ENCODE results near the gene SIGLEC1.

SIGLEC1 gene

GRCh38 chr20:3744037-3744436 lies 31.6 kb upstream of the SIGLEC1 start:
- DNase-seq: no peak

- no peak for DNase-seq
Measured at GRCh38 chr20:3743251-3743650, 30.9 kb upstream of the SIGLEC1 start.

- DNase-seq: no peak
Measured at GRCh38 chr20:3741836-3742458, 29.5 kb upstream of the SIGLEC1 start.

- DNase-seq: no peak
Measured at GRCh38 chr20:3740615-3741301, 28.4 kb upstream of the SIGLEC1 start.

- DNase-seq: no peak
Measured at GRCh38 chr20:3739926-3740451, 27.6 kb upstream of the SIGLEC1 start.

- no peak for DNase-seq
Measured at GRCh38 chr20:3739054-3739925, 26.9 kb upstream of the SIGLEC1 start.

- DNase-seq: no peak
Measured at GRCh38 chr20:3738111-3739053, 26.0 kb upstream of the SIGLEC1 start.

- no peak for DNase-seq
Measured at GRCh38 chr20:3735768-3736167, 23.4 kb upstream of the SIGLEC1 start.

- no peak for DNase-seq
Measured at GRCh38 chr20:3734111-3734843, 21.9 kb upstream of the SIGLEC1 start.

- no peak for DNase-seq
Measured at GRCh38 chr20:3733119-3733995, 21.0 kb upstream of the SIGLEC1 start.

- DNase-seq: no peak
Measured at GRCh38 chr20:3732327-3733118, 20.1 kb upstream of the SIGLEC1 start, which contains the start of gene HSPA12B. Gene HSPA12B, plus strand, starts transcription at chr20:3732685. Its CDS starts 5,990 bp downstream, at chr20:3738675.

GRCh38 chr20:3731944-3732326 lies 19.5 kb upstream of the SIGLEC1 start:
- no peak for DNase-seq

GRCh38 chr20:3730803-3731672 lies 18.6 kb upstream of the SIGLEC1 start:
- DNase-seq: no peak

GRCh38 chr20:3729811-3730540 lies 17.6 kb upstream of the SIGLEC1 start:
- DNase-seq: peak in 3 of 4 experiments; percentile 30 to 54 (median 54)

- DNase-seq: no peak
Measured at GRCh38 chr20:3729378-3729777, 17.0 kb upstream of the SIGLEC1 start.

GRCh38 chr20:3728876-3729275 lies 16.5 kb upstream of the SIGLEC1 start:
- DNase-seq: no peak

- DNase-seq: no peak
Measured at GRCh38 chr20:3728354-3728753, 16.0 kb upstream of the SIGLEC1 start.

All from suppressor macrophage (primary cell).